Measurements from ENCODE around the gene ZNF780A. TPM values are rescaled to one million over a fixed set of nuclear protein-coding genes. Genes with fewer than 3 reads are reported as not detected.
"Not testable (repeated sequence)": the region's sequence is repeated elsewhere in the genome, so short reads cannot be mapped to it uniquely, and the experiment has no call there.

Gene ZNF780A
- total RNA-seq, 1 experiment from 2014 or later: 15.9 TPM

GRCh38 chr19:40129425-40129824 is 38.7 kb upstream of the ZNF780A start:
- Histone ChIP-seq H3K4me1 (ENCODE audit: insufficient read depth, low read length, poor library complexity, severe bottlenecking) (no peaks in the 10 kb centered on the region), H3K27ac (ENCODE audit: low read depth, low read length, poor library complexity, severe bottlenecking) (no peak overlapping the region), H3K27me3 (replicated peaks; ENCODE audit: insufficient read depth, low read depth, low read length, poor library complexity) (no peaks in the 10 kb centered on the region), H3K36me3 (ENCODE audit: insufficient read depth, low read length, poor library complexity, severe bottlenecking) (no peaks in the 10 kb centered on the region), H3K9me3 (ENCODE audit: low read depth, low read length, poor library complexity, severe bottlenecking) (peaks cover 8% of the 10 kb centered on the region), H3K4me3 (ENCODE audit: low read depth, low read length, poor library complexity, severe bottlenecking) (no peak overlapping the region)
- ChIA-PET POLR2A (ENCODE audit: low non-redundant PET) (no interaction called here), CTCF (no interaction called here)
- TF ChIP-seq EZH2 (IDR thresholded peaks at IDR 0.05; ENCODE audit: borderline replicate concordance, low read depth, low read length, poor library complexity, severe bottlenecking): no peak
- TF ChIP-seq, protein P1, sequence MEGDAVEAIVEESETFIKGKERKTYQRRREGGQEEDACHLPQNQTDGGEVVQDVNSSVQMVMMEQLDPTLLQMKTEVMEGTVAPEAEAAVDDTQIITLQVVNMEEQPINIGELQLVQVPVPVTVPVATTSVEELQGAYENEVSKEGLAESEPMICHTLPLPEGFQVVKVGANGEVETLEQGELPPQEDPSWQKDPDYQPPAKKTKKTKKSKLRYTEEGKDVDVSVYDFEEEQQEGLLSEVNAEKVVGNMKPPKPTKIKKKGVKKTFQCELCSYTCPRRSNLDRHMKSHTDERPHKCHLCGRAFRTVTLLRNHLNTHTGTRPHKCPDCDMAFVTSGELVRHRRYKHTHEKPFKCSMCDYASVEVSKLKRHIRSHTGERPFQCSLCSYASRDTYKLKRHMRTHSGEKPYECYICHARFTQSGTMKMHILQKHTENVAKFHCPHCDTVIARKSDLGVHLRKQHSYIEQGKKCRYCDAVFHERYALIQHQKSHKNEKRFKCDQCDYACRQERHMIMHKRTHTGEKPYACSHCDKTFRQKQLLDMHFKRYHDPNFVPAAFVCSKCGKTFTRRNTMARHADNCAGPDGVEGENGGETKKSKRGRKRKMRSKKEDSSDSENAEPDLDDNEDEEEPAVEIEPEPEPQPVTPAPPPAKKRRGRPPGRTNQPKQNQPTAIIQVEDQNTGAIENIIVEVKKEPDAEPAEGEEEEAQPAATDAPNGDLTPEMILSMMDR (conservative IDR thresholded peaks at IDR 0.05; ENCODE audit: low read depth, low read length): no peak
- BruUV-seq (replicated peaks): no TSS peak
- DNase-seq (ENCODE audit: low spot score): no peak
- intact Hi-C loops (cut with micrococcal nuclease; ENCODE audit: unreplicated experiment): no loop called here

GRCh38 chr19:40128991-40129390 is 38.2 kb upstream of the ZNF780A start:
- no peak for DNase-seq (ENCODE audit: low spot score)
- no peaks in the 10 kb centered on the region for H3K36me3 ChIP-seq (ENCODE audit: insufficient read depth, low read length, poor library complexity, severe bottlenecking)
- TF ChIP-seq, protein P1 (conservative IDR thresholded peaks at IDR 0.05; ENCODE audit: low read depth, low read length): no peak
- no peak for TF ChIP-seq EZH2 (IDR thresholded peaks at IDR 0.05; ENCODE audit: borderline replicate concordance, low read depth, low read length, poor library complexity, severe bottlenecking)
- ChIA-PET CTCF (no interaction called here), POLR2A (ENCODE audit: low non-redundant PET) (no interaction called here)
- BruUV-seq (replicated peaks): no TSS peak
- H3K4me1 ChIP-seq (ENCODE audit: insufficient read depth, low read length, poor library complexity, severe bottlenecking): no peaks in the 10 kb centered on the region
- no peak overlapping the region for H3K27ac ChIP-seq (ENCODE audit: low read depth, low read length, poor library complexity, severe bottlenecking)
- H3K9me3 ChIP-seq (ENCODE audit: low read depth, low read length, poor library complexity, severe bottlenecking): peaks cover 8% of the 10 kb centered on the region
- no peak overlapping the region for H3K4me3 ChIP-seq (ENCODE audit: low read depth, low read length, poor library complexity, severe bottlenecking)
- intact Hi-C loops (cut with micrococcal nuclease; ENCODE audit: unreplicated experiment): no loop called here
- H3K27me3 ChIP-seq (replicated peaks; ENCODE audit: insufficient read depth, low read depth, low read length, poor library complexity): no peaks in the 10 kb centered on the region

DNA sequence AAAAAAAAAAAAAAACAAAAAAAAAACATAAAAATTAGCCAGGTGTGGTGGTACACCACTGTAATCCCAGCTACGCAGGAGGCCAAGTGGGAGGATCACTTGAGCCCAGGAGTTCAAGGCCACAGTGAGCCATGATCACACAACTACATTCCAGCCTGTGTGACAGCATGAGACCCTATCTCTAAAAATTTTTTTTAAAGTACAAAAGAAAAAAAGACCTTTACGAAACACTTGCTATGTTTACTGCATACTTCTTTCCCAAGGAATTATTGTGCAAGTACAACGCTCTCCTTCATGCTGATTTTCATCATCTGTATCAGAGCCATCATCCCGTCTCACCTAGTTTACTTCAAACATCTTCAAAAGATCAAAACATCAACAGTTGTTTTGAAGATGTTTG is 28.6 kb upstream of the ZNF780A start:
- no peaks in the 10 kb centered on the region for H3K4me1 ChIP-seq (ENCODE audit: insufficient read depth, low read length, poor library complexity, severe bottlenecking)
- H3K36me3 ChIP-seq (ENCODE audit: insufficient read depth, low read length, poor library complexity, severe bottlenecking): no peaks in the 10 kb centered on the region
- intact Hi-C loops (cut with micrococcal nuclease; ENCODE audit: unreplicated experiment): no loop called here
- H3K9me3 ChIP-seq (ENCODE audit: low read depth, low read length, poor library complexity, severe bottlenecking): no peaks in the 10 kb centered on the region
- no peak for DNase-seq (ENCODE audit: low spot score)
- H3K27me3 ChIP-seq (replicated peaks; ENCODE audit: insufficient read depth, low read depth, low read length, poor library complexity): no peaks in the 10 kb centered on the region
- no TSS peak for BruUV-seq (replicated peaks)
- TF ChIP-seq, protein P1 (conservative IDR thresholded peaks at IDR 0.05; ENCODE audit: low read depth, low read length): no peak
- no peak for TF ChIP-seq EZH2 (IDR thresholded peaks at IDR 0.05; ENCODE audit: borderline replicate concordance, low read depth, low read length, poor library complexity, severe bottlenecking)
- no peak overlapping the region for H3K4me3 ChIP-seq (ENCODE audit: low read depth, low read length, poor library complexity, severe bottlenecking)
- ChIA-PET POLR2A (ENCODE audit: low non-redundant PET) (no interaction called here), CTCF (no interaction called here)
- no peak overlapping the region for H3K27ac ChIP-seq (ENCODE audit: low read depth, low read length, poor library complexity, severe bottlenecking)

DNA sequence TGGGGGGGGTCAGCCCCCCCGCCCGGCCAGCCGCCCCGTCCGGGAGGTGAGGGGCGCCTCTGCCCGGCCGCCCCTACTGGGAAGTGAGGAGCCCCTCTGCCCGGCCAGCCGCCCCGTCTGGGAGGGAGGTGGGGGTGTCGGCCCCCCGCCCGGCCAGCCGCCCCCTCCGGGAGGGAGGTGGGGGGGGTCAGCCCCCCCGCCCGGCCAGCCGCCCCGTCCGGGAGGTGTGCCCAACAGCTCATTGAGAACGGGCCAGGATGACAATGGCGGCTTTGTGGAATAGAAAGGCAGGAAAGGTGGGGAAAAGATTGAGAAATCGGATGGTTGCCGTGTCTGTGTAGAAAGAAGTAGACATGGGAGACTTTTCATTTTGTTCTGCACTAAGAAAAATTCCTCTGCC is 27.9 kb upstream of the ZNF780A start:
- H3K27ac ChIP-seq (ENCODE audit: low read depth, low read length, poor library complexity, severe bottlenecking); H3K36me3 ChIP-seq (ENCODE audit: insufficient read depth, low read length, poor library complexity, severe bottlenecking); DNase-seq (ENCODE audit: low spot score); H3K4me3 ChIP-seq (ENCODE audit: low read depth, low read length, poor library complexity, severe bottlenecking); H3K27me3 ChIP-seq (replicated peaks; ENCODE audit: insufficient read depth, low read depth, low read length, poor library complexity); H3K4me1 ChIP-seq (ENCODE audit: insufficient read depth, low read length, poor library complexity, severe bottlenecking); CTCF ChIA-PET; BruUV-seq (replicated peaks); H3K9me3 ChIP-seq (ENCODE audit: low read depth, low read length, poor library complexity, severe bottlenecking); intact Hi-C loops (cut with micrococcal nuclease; ENCODE audit: unreplicated experiment); POLR2A ChIA-PET (ENCODE audit: low non-redundant PET): not testable (repeated sequence)

Measured in A673 (cell line).